ENCODE data around the gene TMEM106B.
A peak's percentile ranks its signal among the peaks of the same experiment; 100 is the strongest.

TMEM106B gene

DNA sequence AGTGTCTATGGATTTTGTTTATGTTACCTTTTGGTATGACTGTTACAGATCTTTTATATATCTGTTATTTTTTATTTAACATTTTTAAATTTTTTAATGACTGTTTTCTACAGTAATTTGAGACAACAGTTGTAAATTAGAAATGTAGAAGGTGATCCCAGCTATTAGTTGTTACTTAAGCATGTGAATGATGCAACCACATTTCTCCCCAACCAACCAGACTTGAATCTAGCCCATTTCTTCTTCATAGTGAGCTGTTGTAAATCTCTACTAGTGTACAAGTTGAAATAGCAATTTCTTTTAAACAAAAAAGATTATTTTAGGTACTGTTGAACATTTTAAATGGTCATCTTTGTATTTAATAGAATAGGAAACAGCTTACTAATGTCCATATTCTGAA lies 18.0 kb downstream of the TMEM106B start:
- no peak for DNase-seq

- DNase-seq, result no peak
Observed at GRCh38 chr7:12231097-12231496, 20.0 kb downstream of the TMEM106B start.

DNA sequence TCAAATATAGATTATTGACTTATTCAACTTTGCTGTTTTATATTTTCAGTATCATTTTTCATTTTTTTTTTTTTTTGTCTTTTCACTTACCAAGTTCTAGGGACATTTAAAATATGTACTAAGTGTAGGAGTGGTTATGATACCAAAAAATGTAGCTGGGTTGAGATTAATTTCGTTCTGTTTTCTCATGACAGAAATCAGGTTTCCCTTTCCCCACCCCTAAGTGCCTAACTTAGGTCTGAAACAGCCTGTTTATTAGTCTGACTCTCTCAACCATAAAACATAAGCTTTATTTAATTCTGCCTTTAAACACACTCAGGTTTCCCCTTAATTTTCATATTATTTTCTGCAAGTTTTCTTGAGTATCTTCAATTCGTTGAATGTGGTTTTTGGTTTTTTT lies 22.1 kb downstream of the TMEM106B start:
- DNase-seq, result no peak

DNA sequence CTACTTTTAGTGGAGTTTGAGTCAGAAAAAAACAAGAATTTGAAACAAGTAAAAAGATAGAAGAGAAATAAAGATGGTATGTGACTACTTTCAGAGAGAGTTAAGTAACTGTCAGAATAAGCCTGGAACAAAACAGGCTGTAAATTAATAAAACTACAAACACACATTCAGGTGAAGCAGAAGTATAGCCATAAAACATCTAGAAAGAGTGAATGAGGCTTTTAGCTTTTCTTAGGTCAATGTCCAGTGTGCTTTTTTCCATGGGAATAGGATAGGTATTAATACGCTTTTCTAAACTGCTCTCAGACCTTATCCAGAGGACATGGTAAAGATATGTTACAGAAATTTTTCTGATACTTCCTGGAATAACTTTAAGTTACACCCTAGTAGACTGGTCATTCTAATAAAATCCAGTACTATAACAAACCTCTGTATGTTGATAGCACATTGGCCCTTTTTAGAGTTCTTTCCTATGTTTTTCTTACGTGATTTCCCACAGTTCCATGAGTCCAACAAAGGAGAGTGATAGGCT lies 23.3 kb downstream of the TMEM106B start:
- DNase-seq, result no peak

GRCh38 chr7:12235970-12236369 lies 24.9 kb downstream of the TMEM106B start:
- DNase-seq, result no peak

GRCh38 chr7:12237007-12237406 lies 25.9 kb downstream of the TMEM106B start:
- DNase-seq, result no peak

- DNase-seq, result no peak
Observed at GRCh38 chr7:12239806-12240205, 28.7 kb downstream of the TMEM106B start.

GRCh38 chr7:12244129-12244528 lies 33.0 kb downstream of the TMEM106B start:
- DNase-seq, result no peak

DNA sequence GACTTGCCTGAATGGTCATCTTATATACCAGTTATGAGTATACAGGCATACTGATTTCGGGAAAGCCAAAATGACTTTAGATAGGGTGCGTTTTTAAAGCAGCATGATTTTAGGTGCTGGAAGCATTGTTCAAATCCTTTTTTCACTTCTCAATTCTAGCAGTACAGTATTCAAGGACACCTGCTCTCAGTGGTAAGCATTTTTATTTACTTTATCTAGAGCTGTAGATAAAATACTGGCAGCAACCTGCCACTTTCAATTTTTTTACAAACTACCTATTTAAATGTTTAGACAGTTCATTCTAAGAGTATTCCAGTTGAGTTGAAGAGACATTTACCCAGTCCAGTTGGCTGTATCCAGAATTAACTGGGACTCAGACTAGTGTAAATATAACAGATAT lies 33.6 kb downstream of the TMEM106B start:
- no peak for DNase-seq

DNA sequence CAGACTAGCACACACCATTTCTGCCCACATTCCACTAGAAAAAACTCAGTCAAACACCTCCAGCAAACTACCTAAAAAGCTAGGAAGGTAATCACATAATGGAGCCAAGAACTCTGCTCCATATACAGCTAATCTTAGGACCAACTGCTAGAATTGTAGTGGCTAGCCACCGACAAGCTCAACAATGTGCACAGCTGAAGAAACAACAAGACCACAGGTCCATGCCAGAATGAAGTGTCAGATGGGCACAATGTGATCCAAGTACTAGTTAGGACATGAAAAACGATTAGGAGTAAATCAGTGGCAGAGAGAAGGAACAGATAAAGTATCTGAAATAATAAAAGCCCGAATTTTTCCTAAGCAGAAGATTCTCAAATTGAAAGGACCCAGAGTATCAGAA lies 38.6 kb downstream of the TMEM106B start:
- DNase-seq, result no peak

DNA sequence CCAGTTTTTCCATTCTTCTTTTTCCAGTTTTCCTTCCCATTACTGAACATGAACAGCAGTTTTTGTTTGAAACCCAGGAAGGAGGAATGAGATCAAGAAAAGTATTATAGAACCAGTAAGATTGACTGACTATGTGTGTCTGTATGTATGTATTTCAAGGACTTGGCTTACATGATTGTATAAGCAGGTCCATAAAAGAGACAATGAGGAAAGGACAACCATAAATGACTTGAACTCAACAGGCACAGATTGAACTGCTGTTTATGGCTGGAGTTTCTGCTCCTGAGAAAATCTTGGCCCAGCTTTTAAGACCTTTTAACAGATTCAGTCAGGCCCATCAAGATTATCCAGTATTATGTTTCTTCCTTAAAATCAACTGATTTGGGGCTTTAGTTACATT lies 39.1 kb downstream of the TMEM106B start:
- no peak for DNase-seq

DNA sequence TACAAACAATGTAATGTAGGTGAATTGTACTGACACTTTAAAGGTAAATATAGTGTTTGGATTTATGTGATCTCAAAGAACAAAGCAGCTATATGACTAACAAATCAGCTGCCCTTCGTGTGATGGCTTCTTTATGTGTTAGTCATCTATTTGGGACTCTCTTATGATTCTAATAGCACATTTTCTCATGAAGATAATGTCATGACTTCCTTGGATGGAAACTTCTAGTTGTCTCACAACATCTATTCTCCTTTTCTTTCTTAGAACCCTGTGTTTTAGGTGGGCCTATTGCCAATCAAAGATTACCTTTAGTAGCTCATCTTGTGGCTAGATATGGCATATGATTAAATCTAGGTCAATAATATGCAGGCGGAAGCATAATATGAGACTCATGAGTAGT lies 45.0 kb downstream of the TMEM106B start:
- no peak for DNase-seq

DNA sequence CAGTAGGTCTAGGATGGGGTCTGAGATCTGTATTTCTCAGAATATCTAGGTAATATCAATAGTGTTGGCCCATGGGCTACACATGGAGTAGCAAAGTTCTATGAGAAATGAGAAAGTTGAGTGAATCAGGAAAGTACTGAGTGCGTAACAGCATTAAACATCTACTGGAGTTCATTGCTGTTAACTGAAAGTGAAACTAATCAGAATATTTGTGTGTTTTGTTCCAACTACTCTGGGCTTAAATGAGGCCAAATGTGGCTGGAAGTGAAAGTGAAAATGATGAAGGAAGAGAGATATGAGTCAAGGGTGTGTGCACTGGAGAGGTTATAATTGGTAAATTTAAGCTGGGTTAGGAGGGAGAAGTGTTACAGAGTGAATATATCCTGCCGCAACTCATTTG lies 46.5 kb downstream of the TMEM106B start:
- DNase-seq, result peak; percentile 91

- no peak for DNase-seq
Observed at GRCh38 chr7:12258074-12258473, 47.0 kb downstream of the TMEM106B start.

- no peak for DNase-seq
Observed at GRCh38 chr7:12267542-12267941, 56.4 kb downstream of the TMEM106B start.

DNA sequence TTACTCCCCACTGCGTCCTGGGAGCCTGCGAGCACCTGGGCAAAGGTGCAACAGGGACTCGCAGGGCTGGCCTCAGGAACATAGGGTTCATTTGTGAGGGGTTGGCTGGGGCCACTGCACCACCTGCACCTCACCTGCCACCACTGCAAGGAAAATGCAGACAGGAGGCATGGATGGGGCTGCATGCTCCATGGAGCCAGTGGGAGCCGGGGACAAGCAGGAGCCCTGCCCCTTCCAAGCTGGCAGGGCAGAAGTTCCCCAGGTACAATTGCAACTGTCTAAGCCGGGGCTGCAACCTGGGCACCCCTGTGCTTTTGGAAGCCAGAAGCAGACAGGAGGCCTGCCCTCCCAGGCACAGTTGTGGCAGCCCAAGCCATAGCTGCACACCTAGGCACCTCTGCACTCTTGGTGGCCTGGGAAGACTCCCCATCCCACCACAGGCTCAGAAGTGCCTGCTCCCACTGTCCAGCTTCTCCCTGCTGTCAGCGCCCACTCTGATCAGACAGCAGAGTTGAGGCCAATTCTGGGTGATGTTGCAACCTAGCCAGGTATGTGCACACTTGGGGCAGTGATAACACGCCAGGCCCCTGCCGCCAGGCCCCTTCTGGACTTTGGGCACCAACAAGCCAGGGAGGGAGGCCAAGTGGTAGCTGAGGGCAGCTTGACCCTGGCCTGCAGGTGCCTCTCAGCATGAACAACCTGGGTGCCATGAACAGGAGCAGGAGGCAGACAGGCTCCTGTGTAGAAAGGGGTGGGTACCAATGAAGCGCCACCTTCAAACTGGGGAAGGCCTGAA lies 58.2 kb downstream of the TMEM106B start:
- no peak for DNase-seq

GRCh38 chr7:12281038-12281437 lies 69.9 kb downstream of the TMEM106B start:
- DNase-seq, result no peak

- DNase-seq, result no peak
Observed at GRCh38 chr7:12287901-12288300, 76.8 kb downstream of the TMEM106B start.

- no peak for DNase-seq
Observed at GRCh38 chr7:12289996-12290395, 78.9 kb downstream of the TMEM106B start.

DNA sequence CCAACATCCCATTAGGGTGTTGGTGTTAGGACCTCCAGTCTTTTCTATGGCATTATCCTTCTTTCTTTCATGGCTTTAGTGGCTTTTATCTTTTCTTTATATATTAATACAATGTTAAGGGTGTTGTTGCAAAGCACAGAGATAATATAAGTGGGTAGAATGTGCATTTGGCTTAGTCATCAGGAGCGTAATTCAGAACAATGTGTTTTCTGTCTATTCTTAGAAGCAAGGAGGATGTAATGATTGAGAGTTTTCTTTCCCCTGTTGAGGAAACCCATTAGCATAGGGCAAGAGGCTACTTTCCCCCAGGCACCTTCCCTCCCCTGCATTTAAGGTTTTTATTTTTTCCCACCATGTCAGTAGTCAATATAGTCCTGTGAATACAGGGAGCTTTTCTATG lies 79.7 kb downstream of the TMEM106B start:
- DNase-seq, result no peak

- DNase-seq, result peak; percentile 9
Observed at GRCh38 chr7:12291870-12292269, 80.8 kb downstream of the TMEM106B start.
